IMR-90 (cell line): Measurements from ENCODE around the gene NKTR. TPM values are rescaled to one million over a fixed set of nuclear protein-coding genes. Genes with fewer than 3 reads are reported as not detected.

Experiments
- ATAC-seq: fragments of 200-7000 bp; cut with Tn5 transposase; 2 replicates; pipeline ENCODE4 v1.9.1; 2020; ENCODE audit warnings: low read depth, mild to moderate bottlenecking, moderate library complexity
- BruUV-seq: library from RNA; stranded (reverse); fragments of 400-500 nt; replicated peaks from 2 replicates; lab custom pipeline; 2021; lab: Mats Ljungman, UMichigan
- CTCF ChIA-PET: fragments of 300-600 bp; formaldehyde crosslinking; extraction: SDS; loops from one replicate; lab custom pipeline; 2021; ENCODE audit warnings: antibody characterized with exemption; lab: Yijun Ruan, JAX
- POLR2A ChIA-PET: fragments of 300-600 bp; sonication (Branson Sonifier 250); formaldehyde crosslinking; loops from one replicate; lab custom pipeline; 2022; ENCODE audit warnings: antibody characterized with exemption; ENCODE audit not compliant: unreplicated experiment; lab: Charles Lee
- DNase-seq: peaks from one replicate; pipeline ENCODE4 v3.0.0; 2013
- H2AFZ ChIP-seq: replicated peaks from 2 replicates; pipeline ENCODE3; 2013; ENCODE audit warnings: low read length, mild to moderate bottlenecking; ENCODE audit not compliant: poor library complexity
- H2AK5ac ChIP-seq: 2 replicates; pipeline ENCODE4 v1.6.1; 2013; ENCODE audit warnings: low read depth, low read length, inconsistent platforms
- H2AK9ac ChIP-seq: replicated peaks from 2 replicates; pipeline ENCODE3; 2013; ENCODE audit warnings: mild to moderate bottlenecking, low read depth, low read length, moderate library complexity; ENCODE audit not compliant: poor library complexity
- H2BK120ac ChIP-seq: 2 replicates; pipeline ENCODE4 v1.6.1; 2013; ENCODE audit warnings: low read depth, low read length, inconsistent platforms
- H2BK15ac ChIP-seq: 3 replicates; pipeline ENCODE4 v1.6.1; 2013; ENCODE audit warnings: low read depth, low read length, inconsistent platforms
- H2BK20ac ChIP-seq: 2 replicates; pipeline ENCODE4 v1.6.1; 2013; ENCODE audit warnings: low read depth, mild to moderate bottlenecking, inconsistent platforms, low read length, moderate library complexity
- H2BK5ac ChIP-seq: 2 replicates; pipeline ENCODE4 v1.6.1; 2013; ENCODE audit warnings: mild to moderate bottlenecking, low read depth, low read length, inconsistent platforms; ENCODE audit not compliant: poor library complexity, severe bottlenecking
- H3K14ac ChIP-seq: replicated peaks from 2 replicates; pipeline ENCODE4 v1.6.1; 2013; ENCODE audit warnings: low read depth, low read length, inconsistent platforms
- H3K18ac ChIP-seq: 2 replicates; pipeline ENCODE4 v1.6.1; 2013; ENCODE audit warnings: low read depth, low read length, control low read depth
- H3K23ac ChIP-seq: 2 replicates; pipeline ENCODE4 v1.6.1; 2013; ENCODE audit warnings: low read depth, low read length, inconsistent platforms
- H3K27ac ChIP-seq: 2 replicates; pipeline ENCODE4 v1.5.1; 2013; ENCODE audit warnings: mild to moderate bottlenecking, control low read depth, low read length; ENCODE audit not compliant: insufficient read depth
- H3K27me3 ChIP-seq: 2 replicates; pipeline ENCODE4 v1.6.1; 2013; ENCODE audit warnings: low read length; ENCODE audit not compliant: control insufficient read depth, insufficient read depth
- H3K36me3 ChIP-seq: 2 replicates; pipeline ENCODE4 v1.6.1; 2013; ENCODE audit warnings: low read length, mixed read lengths; ENCODE audit not compliant: control insufficient read depth, insufficient read depth
- H3K4ac ChIP-seq: 2 replicates; pipeline ENCODE4 v1.6.1; 2013; ENCODE audit warnings: low read depth, low read length, inconsistent platforms
- H3K4me1 ChIP-seq: 2 replicates; pipeline ENCODE4 v1.6.1; 2013; ENCODE audit warnings: low read length, mixed read lengths; ENCODE audit not compliant: control insufficient read depth, insufficient read depth
- H3K4me2 ChIP-seq: 2 replicates; pipeline ENCODE4 v1.6.1; 2013; ENCODE audit warnings: low read depth, mild to moderate bottlenecking, control low read depth, low read length, moderate library complexity
- H3K4me3 ChIP-seq: 2 replicates; pipeline ENCODE4 v1.5.1; 2013; ENCODE audit warnings: low read depth, mild to moderate bottlenecking, control low read depth, low read length, moderate library complexity; ENCODE audit not compliant: insufficient read depth
- H3K56ac ChIP-seq: 2 replicates; pipeline ENCODE4 v1.6.1; 2013; ENCODE audit warnings: low read length, inconsistent platforms; ENCODE audit not compliant: insufficient read depth; ENCODE audit errors: extremely low read depth
- H3K79me1 ChIP-seq, 2 experiments: 2 replicates each; pipeline ENCODE4 v1.6.1; 2013; ENCODE audit warnings: low read length in 2 of 2, inconsistent platforms in 1 of 2, low read depth in 1 of 2
- H3K9ac ChIP-seq: 2 replicates; pipeline ENCODE4 v1.6.1; 2013; ENCODE audit warnings: low read depth, low read length, control low read depth
- H3K9me1 ChIP-seq: 2 replicates; pipeline ENCODE4 v1.6.1; 2013; ENCODE audit warnings: low read length, inconsistent platforms; ENCODE audit not compliant: insufficient read depth
- H3K9me3 ChIP-seq: 2 replicates; pipeline ENCODE4 v1.6.1; 2013; ENCODE audit warnings: low read length; ENCODE audit not compliant: control insufficient read depth, insufficient read depth
- H4K20me1 ChIP-seq: 2 replicates; pipeline ENCODE4 v1.6.1; 2013; ENCODE audit warnings: low read length, inconsistent platforms; ENCODE audit not compliant: insufficient read depth
- H4K5ac ChIP-seq: 2 replicates; pipeline ENCODE4 v1.6.1; 2013; ENCODE audit warnings: mild to moderate bottlenecking, low read depth, low read length, control low read depth
- H4K8ac ChIP-seq, 2 experiments: 2 replicates each; pipeline ENCODE4 v1.6.1; 2013; ENCODE audit warnings: low read depth in 2 of 2, low read length in 2 of 2, control low read depth in 1 of 2, inconsistent platforms in 1 of 2
- H4K91ac ChIP-seq: 2 replicates; pipeline ENCODE4 v1.6.1; 2013; ENCODE audit warnings: low read depth, low read length, inconsistent platforms; ENCODE audit not compliant: insufficient read depth
- CEBPB ChIP-seq: IDR thresholded peaks from 2 replicates; pipeline ENCODE4 v1.6.1; 2012; ENCODE audit warnings: low read depth, low read length, improper control_type of control experiment
- CHD1 ChIP-seq: IDR thresholded peaks from 2 replicates; pipeline ENCODE4 v1.6.1; 2012; ENCODE audit warnings: low read depth, low read length, improper control_type of control experiment
- FOS ChIP-seq: fragments of 150-350 bp; IDR thresholded peaks from 2 replicates; pipeline ENCODE4 v1.6.1; 2016; ENCODE audit warnings: low read depth, low read length
- MAFK ChIP-seq: IDR thresholded peaks from 2 replicates; pipeline ENCODE4 v1.6.1; 2012; ENCODE audit warnings: low read depth, low read length, improper control_type of control experiment
- MXI1 ChIP-seq: IDR thresholded peaks from 2 replicates; pipeline ENCODE4 v1.6.1; 2012; ENCODE audit warnings: low read depth, mild to moderate bottlenecking, low read length, moderate library complexity, borderline replicate concordance
- NFE2L2 ChIP-seq: fragments of 150-350 bp; IDR thresholded peaks from 2 replicates; pipeline ENCODE4 v1.6.1; 2016; ENCODE audit warnings: low read depth, mild to moderate bottlenecking, low read length
- POLR2A ChIP-seq: IDR thresholded peaks from 2 replicates; pipeline ENCODE4 v1.6.1; 2012; ENCODE audit warnings: mild to moderate bottlenecking, low read depth, low read length
- RCOR1 ChIP-seq: IDR thresholded peaks from 2 replicates; pipeline ENCODE4 v1.6.1; 2012; ENCODE audit warnings: mild to moderate bottlenecking, low read length, improper control_type of control experiment; ENCODE audit not compliant: insufficient replicate concordance
- SMC3 ChIP-seq: fragments of 150-350 bp; IDR thresholded peaks from 2 replicates; pipeline ENCODE4 v1.6.1; 2016; ENCODE audit warnings: low read depth, mild to moderate bottlenecking, antibody characterized with exemption, low read length, moderate library complexity
- WGBS, 2 experiments: methylation state at CpG; one replicate each; pipeline versions ENCODE4 v1.1.5 to v1.1.7; 2013; ENCODE audit warnings: missing lambda C conversion rate in 2 of 2; ENCODE audit not compliant: insufficient read length in 1 of 2; ENCODE audit errors: extremely low coverage in 2 of 2; 5-methylcytosine and 5-hydroxymethylcytosine counted together
- dilution Hi-C: fragments of 300-500 bp; cut with HindIII; formaldehyde crosslinking; loops from one replicate; pipeline ENCODE4 v1.14.3; 2018; ENCODE audit warnings: low sequenced_read_pairs; ENCODE audit not compliant: unreplicated experiment
- in situ Hi-C: fragments of 300-500 bp; cut with MboI; formaldehyde crosslinking; loops from 3 replicates; pipeline ENCODE4 v1.14.3; 2019; ENCODE audit warnings: low sequenced_read_pairs, inconsistent platforms, mixed read lengths
- intact Hi-C: fragments of 100-400 bp; cut with micrococcal nuclease; formaldehyde crosslinking; loops from 2 replicates; pipeline ENCODE4 v1.10.0; 2022
- polyA plus RNA-seq, 3 experiments: library from polyadenylated mRNA; depleted of rRNA; stranded (reverse); fragments of >200 nt; gene quantifications; 2 replicates each; pipeline ENCODE4 v1.2.3, GENCODE V29; 2012; ENCODE audit warnings: low replicate concordance in 1 of 3
- total RNA-seq: library from RNA; depleted of rRNA; stranded (reverse); fragments of >200 nt; gene quantifications from 2 replicates; pipeline ENCODE4 v1.2.3, GENCODE V29; 2012
- TF ChIP-seq, protein P1 (sequence below): fragments of 150-350 bp; IDR thresholded peaks from 2 replicates; pipeline ENCODE4 v1.6.1; 2016; ENCODE audit warnings: low read depth, mild to moderate bottlenecking, low read length, moderate library complexity, borderline replicate concordance

The NKTR gene
- total and polyA plus RNA-seq, 2 of the 4 experiments (the other 2 are of a cell fraction) = 24.0 to 30.7 TPM

DNA sequence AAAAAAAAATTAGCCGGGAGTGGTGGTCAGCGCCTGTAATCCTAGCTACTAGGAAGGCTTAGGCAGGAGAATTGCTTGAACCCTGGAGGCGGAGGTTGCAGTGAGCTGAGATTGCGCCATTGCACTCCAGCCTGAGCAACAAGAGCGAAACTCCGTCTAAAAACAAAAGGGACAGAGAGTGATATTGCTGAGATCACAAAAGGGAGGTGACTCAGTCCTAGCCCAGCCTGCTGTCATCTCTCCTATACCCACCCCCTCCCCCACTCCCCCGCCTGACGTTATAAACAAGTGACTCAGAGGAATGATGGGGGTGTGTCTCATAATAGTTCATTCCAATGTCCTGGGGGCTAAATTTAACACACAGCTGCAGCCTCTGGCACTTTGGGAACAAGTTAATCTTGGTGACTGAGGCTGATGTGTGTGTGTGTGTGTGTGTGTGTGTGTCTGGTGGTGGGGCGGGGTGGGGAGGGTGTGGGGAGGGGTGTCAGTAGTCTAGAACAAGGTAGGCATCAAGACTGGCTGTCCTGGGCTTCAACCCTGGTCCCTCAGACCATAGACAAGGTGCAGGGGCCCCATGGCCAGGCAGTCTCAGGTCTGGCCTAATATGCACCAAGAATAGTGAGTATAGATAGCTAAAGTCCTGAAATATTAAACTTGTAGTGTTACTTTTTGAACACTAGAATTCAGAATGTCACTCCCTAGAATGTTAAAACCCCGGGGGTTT, 83.6 kb downstream of the NKTR start (continued):
- no peak for TF ChIP-seq NFE2L2

- peaks cover 7% of the 10 kb centered on the region for H3K9me3 ChIP-seq
- H4K20me1 ChIP-seq = no peaks in the 10 kb centered on the region; the same call in 1 of the 2 replicates
- peaks cover 7% of the 10 kb centered on the region for H3K4me1 ChIP-seq
- H3K4me3 ChIP-seq = no peak overlapping the region
- TF ChIP-seq MXI1 (no peak), MAFK (no peak), CHD1 (no peak), POLR2A (no peak), NFE2L2 (no peak), CEBPB (no peak), SMC3 (no peak), RCOR1 (no peak), FOS (no peak)
- TF ChIP-seq, protein P1, sequence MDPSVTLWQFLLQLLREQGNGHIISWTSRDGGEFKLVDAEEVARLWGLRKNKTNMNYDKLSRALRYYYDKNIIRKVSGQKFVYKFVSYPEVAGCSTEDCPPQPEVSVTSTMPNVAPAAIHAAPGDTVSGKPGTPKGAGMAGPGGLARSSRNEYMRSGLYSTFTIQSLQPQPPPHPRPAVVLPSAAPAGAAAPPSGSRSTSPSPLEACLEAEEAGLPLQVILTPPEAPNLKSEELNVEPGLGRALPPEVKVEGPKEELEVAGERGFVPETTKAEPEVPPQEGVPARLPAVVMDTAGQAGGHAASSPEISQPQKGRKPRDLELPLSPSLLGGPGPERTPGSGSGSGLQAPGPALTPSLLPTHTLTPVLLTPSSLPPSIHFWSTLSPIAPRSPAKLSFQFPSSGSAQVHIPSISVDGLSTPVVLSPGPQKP = no peak
- H3K9ac ChIP-seq = no peak overlapping the region
- DNase-seq (no peak), ATAC-seq (no peak)
- H3K79me1 ChIP-seq = no peaks in the 10 kb centered on the region
- H3K23ac ChIP-seq = no peak overlapping the region
- intact Hi-C loops = no loop called here
- no peak overlapping the region for H4K8ac ChIP-seq
- no peak overlapping the region for H4K5ac ChIP-seq
- peak overlapping the region; percentile 37 for H2AK9ac ChIP-seq
- H3K4me2 ChIP-seq = no peak overlapping the region
- H3K9me1 ChIP-seq = peaks cover 6% of the 10 kb centered on the region
- H3K36me3 ChIP-seq = no peaks in the 10 kb centered on the region
- no peak overlapping the region for H2AFZ ChIP-seq
- H2AK5ac ChIP-seq = peak overlapping the region; percentile 29; the same call in 1 of the 2 replicates
- dilution Hi-C loops = no loop called here
- in situ Hi-C loops = no loop called here
- peak overlapping the region; percentile 62; the same call in 1 of the 2 replicates for H2BK20ac ChIP-seq
- no peak overlapping the region for H3K18ac ChIP-seq
- peak overlapping the region; percentile 40; the same call in 1 of the 2 replicates for H2BK120ac ChIP-seq
- WGBS, 2 experiments = 100% methylated on average over 1 of the region's 7 CpGs; no CpG with 5 or more reads in 1 of the 2 experiments
- H3K27ac ChIP-seq = no peak overlapping the region
- no peak overlapping the region for H3K56ac ChIP-seq
- ChIA-PET CTCF (interaction anchor here (0.7 kb wide), 1 partner anchor 78 kb away, joined by 3 read pairs; no protein-coding TSS in a partner anchor), POLR2A (no interaction called here)
- no peak overlapping the region for H3K4ac ChIP-seq
- H2BK5ac ChIP-seq = no peak overlapping the region
- H4K91ac ChIP-seq = peak overlapping the region; percentile 36; the same call in 1 of the 2 replicates
- peak overlapping the region; percentile 82; the same call in 2 of the 3 replicates for H2BK15ac ChIP-seq
- H3K27me3 ChIP-seq = peaks cover 30% of the 10 kb centered on the region
- no TSS peak for BruUV-seq
- no peak overlapping the region for H3K14ac ChIP-seq
These were observed 84.3 kb downstream of the NKTR start for GRCh38 chr3:42684632-42685362.
